HTERT RPE-1 (cell line): ENCODE data around the gene FCER2.

Source experiments
- in situ Hi-C: fragments of 300-500 bp; cut with MboI; formaldehyde crosslinking; loops from 4 replicates; pipeline ENCODE4 v1.14.3; 2020; ENCODE audit warnings: low sequenced_read_pairs

The FCER2 gene

GRCh38 chr19:7704280-7705060 lies 2.5 kb upstream of the FCER2 start:
- in situ Hi-C loops: no loop called here

GRCh38 chr19:7703332-7703731 lies 1.4 kb upstream of the FCER2 start:
- in situ Hi-C loops: no loop called here

- in situ Hi-C loops: no loop called here
Observed at GRCh38 chr19:7701049-7701653, 780 bp downstream of the FCER2 start.

- in situ Hi-C loops: no loop called here
Observed at GRCh38 chr19:7699417-7700401, 2.2 kb downstream of the FCER2 start.

- in situ Hi-C loops: no loop called here
Observed at GRCh38 chr19:7699003-7699402, 2.9 kb downstream of the FCER2 start.

GRCh38 chr19:7698583-7698982 lies 3.3 kb downstream of the FCER2 start:
- in situ Hi-C loops: no loop called here

- in situ Hi-C loops: no loop called here
Observed at GRCh38 chr19:7697721-7698287, 4.1 kb downstream of the FCER2 start.

- in situ Hi-C loops: no loop called here
Observed at GRCh38 chr19:7694499-7694898, 7.4 kb downstream of the FCER2 start.

GRCh38 chr19:7692417-7693088 lies 9.4 kb downstream of the FCER2 start:
- in situ Hi-C loops: no loop called here

GRCh38 chr19:7691497-7691896 lies 10.4 kb downstream of the FCER2 start:
- in situ Hi-C loops: no loop called here

- in situ Hi-C loops: no loop called here
Observed at GRCh38 chr19:7690779-7691258, 11.1 kb downstream of the FCER2 start.

GRCh38 chr19:7689165-7689564 lies 12.8 kb downstream of the FCER2 start:
- in situ Hi-C loops: no loop called here

GRCh38 chr19:7687177-7687576 lies 14.8 kb downstream of the FCER2 start:
- in situ Hi-C loops: no loop called here

- in situ Hi-C loops: no loop called here
Observed at GRCh38 chr19:7685546-7686445, 16.1 kb downstream of the FCER2 start.

- in situ Hi-C loops: no loop called here
Observed at GRCh38 chr19:7682175-7682855, 19.6 kb downstream of the FCER2 start.

- in situ Hi-C loops: no loop called here
Observed at GRCh38 chr19:7681340-7682174, 20.4 kb downstream of the FCER2 start.

GRCh38 chr19:7680606-7681339 lies 21.2 kb downstream of the FCER2 start, which contains the start of gene TRAPPC5:
Gene TRAPPC5, plus strand, starts transcription at chr19:7680833. Its CDS starts 1,421 bp downstream, at chr19:7682254.
- in situ Hi-C loops: no loop called here
